Activated B cell treated with CpG ODN at 0.5 μM for 24 hours (primary cell): ENCODE data around the gene TLK1. TPM values are rescaled to one million over a fixed set of nuclear protein-coding genes. Genes with fewer than 3 reads are reported as not detected.

Experiments used
- ATAC-seq: fragments of 200-7000 bp; cut with Tn5 transposase; one replicate; pipeline ENCODE4 v1.10.0; 2021; ENCODE audit warnings: low read depth, mild to moderate bottlenecking, moderate library complexity
- CTCF ChIA-PET: fragments of 350-600 bp; sonication (Branson Sonifier 250); formaldehyde crosslinking; loops from one replicate; lab custom pipeline; 2021; ENCODE audit warnings: antibody characterized with exemption; lab: Charles Lee
- POLR2A ChIA-PET: fragments of 350-600 bp; sonication (Branson Sonifier 250); formaldehyde crosslinking; loops from one replicate; lab custom pipeline; 2021; ENCODE audit warnings: antibody characterized with exemption; lab: Charles Lee
- DNase-seq: peaks from one replicate; pipeline ENCODE4 v3.0.0; 2022
- H3K27ac Mint-ChIP-seq: one replicate; pipeline ENCODE4 v1.8.0; 2020; ENCODE audit warnings: mixed read lengths
- H3K27me3 Mint-ChIP-seq: one replicate; pipeline ENCODE4 v1.8.0; 2021; ENCODE audit warnings: mixed read lengths
- H3K36me3 Mint-ChIP-seq: one replicate; pipeline ENCODE4 v1.8.0; 2021; ENCODE audit warnings: low read depth, mixed read lengths
- H3K4me1 Mint-ChIP-seq: one replicate; pipeline ENCODE4 v1.8.0; 2021; ENCODE audit warnings: mixed read lengths
- H3K4me3 Mint-ChIP-seq: one replicate; pipeline ENCODE4 v1.8.0; 2020; ENCODE audit warnings: mild to moderate bottlenecking, mixed read lengths
- H3K9me3 Mint-ChIP-seq: one replicate; pipeline ENCODE4 v1.8.0; 2020; ENCODE audit warnings: mixed read lengths
- CTCF ChIP-seq: fragments of 200-600 bp; IDR thresholded peaks from one replicate; pipeline ENCODE4 v1.8.0; 2022; ENCODE audit warnings: antibody characterized with exemption, mild to moderate bottlenecking
- intact Hi-C: fragments of 100-400 bp; cut with micrococcal nuclease; formaldehyde crosslinking; loops from one replicate; pipeline ENCODE4 v1.15.1; 2024
- total RNA-seq: library from RNA; stranded (reverse); gene quantifications from 2 replicates; pipeline ENCODE4 v1.2.3, GENCODE V29; 2022

The TLK1 gene
- total RNA-seq, 1 donor from 2014 or later: 125 TPM

GRCh38 chr2:170975943-170976270 lies 184.8 kb downstream of the TLK1 start:
- POLR2A ChIA-PET: no interaction called here
- H3K4me1 Mint-ChIP-seq: peaks cover 15% of the 10 kb centered on the region
- H3K27ac Mint-ChIP-seq: no peak overlapping the region
- intact Hi-C loops: loop anchor here (10.0 kb wide), 3 partner anchors 729 to 1489 kb away; partner anchors contain the start of gene HAT1
- no peak for DNase-seq
- no peaks in the 10 kb centered on the region for H3K36me3 Mint-ChIP-seq
- no peak for TF ChIP-seq CTCF
- CTCF ChIA-PET: interaction anchor here (1.0 kb wide), 1 partner anchor 440 kb away, joined by 3 read pairs; no protein-coding TSS in a partner anchor
- no peaks in the 10 kb centered on the region for H3K27me3 Mint-ChIP-seq
- H3K4me3 Mint-ChIP-seq: no peak overlapping the region
- no peaks in the 10 kb centered on the region for H3K9me3 Mint-ChIP-seq
- no peak for ATAC-seq

- DNase-seq (no peak), ATAC-seq (no peak)
- intact Hi-C loops: loop anchor here (10.0 kb wide), 3 partner anchors 729 to 1489 kb away; partner anchors contain the start of gene HAT1
- POLR2A ChIA-PET: interaction anchor here (1.2 kb wide), 1 partner anchor 184 kb away, joined by 6 read pairs; no protein-coding TSS in a partner anchor
- Mint-ChIP-seq H3K27me3 (no peaks in the 10 kb centered on the region), H3K4me3 (peak overlapping the region; percentile 4), H3K9me3 (no peaks in the 10 kb centered on the region), H3K4me1 (peaks cover 15% of the 10 kb centered on the region), H3K36me3 (no peaks in the 10 kb centered on the region), H3K27ac (no peak overlapping the region)
- CTCF ChIA-PET: interaction anchor here (1.0 kb wide), 1 partner anchor 441 kb away, joined by 3 read pairs; no protein-coding TSS in a partner anchor
- TF ChIP-seq CTCF: no peak
These were observed 185.4 kb downstream of the TLK1 start for GRCh38 chr2:170975127-170975942.

- ChIA-PET CTCF (interaction anchor here (0.6 to 3.4 kb wide), 4 partner anchors 45 to 463 kb away, joined by 3 to 42 read pairs (median 9); partner anchors contain the start of gene GORASP2), POLR2A (interaction anchor here (0.7 to 1.2 kb wide), 3 partner anchors 45 to 442 kb away, joined by 3 to 6 read pairs (median 3); partner anchors contain the start of gene GORASP2)
- Mint-ChIP-seq H3K27me3 (no peaks in the 10 kb centered on the region), H3K27ac (peak overlapping the region; percentile 14), H3K9me3 (no peaks in the 10 kb centered on the region), H3K4me1 (peaks cover 15% of the 10 kb centered on the region), H3K4me3 (peak overlapping the region; percentile 77), H3K36me3 (no peaks in the 10 kb centered on the region)
- ATAC-seq (no peak), DNase-seq (no peak)
- intact Hi-C loops: loop anchor here (5.0 to 10.0 kb wide), 4 partner anchors 730 to 1583 kb away; partner anchors contain the start of genes HAT1 and PDK1
- TF ChIP-seq CTCF: no peak
These were observed 186.2 kb downstream of the TLK1 start for GRCh38 chr2:170974304-170974993.

GRCh38 chr2:170973492-170974303 lies 187.0 kb downstream of the TLK1 start:
- Mint-ChIP-seq H3K4me1 (peaks cover 15% of the 10 kb centered on the region), H3K9me3 (no peaks in the 10 kb centered on the region), H3K27me3 (no peaks in the 10 kb centered on the region), H3K36me3 (peaks cover 1% of the 10 kb centered on the region), H3K4me3 (peak overlapping the region; percentile 87), H3K27ac (peak overlapping the region; percentile 81)
- POLR2A ChIA-PET: interaction anchor here (0.7 to 1.6 kb wide), 7 partner anchors 10 to 460 kb away, joined by 3 to 7 read pairs (median 5); partner anchors contain the start of genes DCAF17, GORASP2 and METTL8
- peak; percentile 96 for ATAC-seq
- peak; percentile 80 for TF ChIP-seq CTCF
- DNase-seq: peak; percentile 90
- CTCF ChIA-PET: interaction anchor here (0.7 to 3.4 kb wide), 10 partner anchors 11 to 728 kb away, joined by 3 to 42 read pairs (median 4); partner anchors contain the start of gene GORASP2
- intact Hi-C loops: loop anchor here (1.0 to 10.0 kb wide), 13 partner anchors 44 to 1584 kb away; partner anchors contain the start of genes DCAF17, GORASP2, HAT1 and PDK1
